Upper lobe of left lung (tissue), 4 donors: ENCODE results near the gene ZCCHC7.

Source experiments
- EP300 ChIP-seq, 4 donors: sonication (generic); formaldehyde crosslinking; IDR thresholded peaks; one replicate each; pipeline ENCODE4 v1.5.1; 2017; ENCODE audit warnings: antibody characterized with exemption in 4 of 4, control low read depth in 2 of 4
- POLR2A ChIP-seq, 4 donors: fragments of 450-650 bp; IDR thresholded peaks; one replicate each; pipeline ENCODE4 v1.5.1; 2016 to 2017; ENCODE audit warnings: antibody characterized with exemption in 4 of 4, mild to moderate bottlenecking in 2 of 4
- POLR2AphosphoS5 ChIP-seq, 2 donors: sonication (generic); formaldehyde crosslinking; IDR thresholded peaks; one replicate each; pipeline ENCODE4 v1.5.1; 2017; ENCODE audit warnings: antibody characterized with exemption in 2 of 2
- TF ChIP-seq, protein P1 (sequence below), 6 experiments: fragments of 450-650 bp in 4 of 6; fragments of 200-600 bp in 2 of 6; sonication (generic) in 2 of 6; IDR thresholded peaks; one replicate each; pipeline ENCODE4 v1.5.1; 2016 to 2019; ENCODE audit warnings: antibody characterized with exemption in 6 of 6

DNA sequence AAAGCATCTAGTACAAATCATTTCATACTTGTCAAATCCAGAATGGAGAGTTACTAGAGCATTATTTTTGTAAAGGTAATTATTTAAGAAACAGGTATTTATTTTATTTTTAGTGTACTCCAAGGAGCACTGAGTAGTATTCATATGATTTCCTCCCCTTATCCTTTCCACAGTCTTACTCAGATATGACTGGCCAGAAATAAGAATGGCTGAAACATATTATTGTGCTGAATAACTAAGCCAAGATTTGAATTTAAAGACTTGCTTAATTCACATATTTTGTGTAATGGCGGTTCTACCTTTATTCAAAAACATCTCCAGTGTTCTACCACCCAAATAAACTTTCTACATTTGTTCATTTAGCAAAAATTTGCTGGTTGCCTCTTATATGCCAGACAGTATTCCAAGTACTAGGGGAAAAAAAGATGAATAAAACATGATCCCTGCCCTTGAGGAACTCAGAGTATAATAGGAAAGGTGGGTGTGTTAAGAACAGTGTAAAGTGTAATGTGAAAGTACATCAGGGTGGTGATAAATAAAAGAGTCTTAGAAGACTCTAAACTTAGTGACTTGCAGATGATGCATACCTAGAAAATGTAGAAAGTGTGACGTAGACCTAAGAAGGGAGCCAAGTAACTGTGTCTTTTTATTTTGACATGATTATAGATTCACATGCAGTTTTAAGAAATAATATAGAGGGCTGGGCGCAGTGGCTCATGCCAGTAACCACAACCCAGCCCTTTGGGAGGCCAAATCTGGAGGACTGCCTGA lies 191.7 kb downstream of the ZCCHC7 start:
- TF ChIP-seq, protein P1, sequence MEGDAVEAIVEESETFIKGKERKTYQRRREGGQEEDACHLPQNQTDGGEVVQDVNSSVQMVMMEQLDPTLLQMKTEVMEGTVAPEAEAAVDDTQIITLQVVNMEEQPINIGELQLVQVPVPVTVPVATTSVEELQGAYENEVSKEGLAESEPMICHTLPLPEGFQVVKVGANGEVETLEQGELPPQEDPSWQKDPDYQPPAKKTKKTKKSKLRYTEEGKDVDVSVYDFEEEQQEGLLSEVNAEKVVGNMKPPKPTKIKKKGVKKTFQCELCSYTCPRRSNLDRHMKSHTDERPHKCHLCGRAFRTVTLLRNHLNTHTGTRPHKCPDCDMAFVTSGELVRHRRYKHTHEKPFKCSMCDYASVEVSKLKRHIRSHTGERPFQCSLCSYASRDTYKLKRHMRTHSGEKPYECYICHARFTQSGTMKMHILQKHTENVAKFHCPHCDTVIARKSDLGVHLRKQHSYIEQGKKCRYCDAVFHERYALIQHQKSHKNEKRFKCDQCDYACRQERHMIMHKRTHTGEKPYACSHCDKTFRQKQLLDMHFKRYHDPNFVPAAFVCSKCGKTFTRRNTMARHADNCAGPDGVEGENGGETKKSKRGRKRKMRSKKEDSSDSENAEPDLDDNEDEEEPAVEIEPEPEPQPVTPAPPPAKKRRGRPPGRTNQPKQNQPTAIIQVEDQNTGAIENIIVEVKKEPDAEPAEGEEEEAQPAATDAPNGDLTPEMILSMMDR (IDR thresholded peaks at IDR 0.05): no peak
- no peak for TF ChIP-seq POLR2AphosphoS5 (IDR thresholded peaks at IDR 0.05)
- no peak for TF ChIP-seq POLR2A (IDR thresholded peaks at IDR 0.05)
- TF ChIP-seq EP300 (IDR thresholded peaks at IDR 0.05): no peak
